Mammary epithelial cell (primary cell): Measurements from ENCODE around the gene PUS10.

Source experiments
- EZH2 ChIP-seq: IDR thresholded peaks from 2 replicates; pipeline ENCODE4 v1.6.1; 2012; ENCODE audit warnings: low read length, inconsistent platforms, borderline replicate concordance
- TF ChIP-seq, protein P1 (sequence below), 2 donors: IDR thresholded peaks in 1 of 2; conservative IDR thresholded peaks in 1 of 2; 2 replicates each; pipeline ENCODE4 v1.5.1; 2011 to 2012; ENCODE audit warnings: inconsistent platforms in 2 of 2, low read length in 2 of 2, mild to moderate bottlenecking in 2 of 2, control low read depth in 1 of 2, low read depth in 1 of 2; ENCODE audit not compliant: insufficient read depth in 1 of 2; ENCODE audit errors: extremely low read depth in 1 of 2

DNA sequence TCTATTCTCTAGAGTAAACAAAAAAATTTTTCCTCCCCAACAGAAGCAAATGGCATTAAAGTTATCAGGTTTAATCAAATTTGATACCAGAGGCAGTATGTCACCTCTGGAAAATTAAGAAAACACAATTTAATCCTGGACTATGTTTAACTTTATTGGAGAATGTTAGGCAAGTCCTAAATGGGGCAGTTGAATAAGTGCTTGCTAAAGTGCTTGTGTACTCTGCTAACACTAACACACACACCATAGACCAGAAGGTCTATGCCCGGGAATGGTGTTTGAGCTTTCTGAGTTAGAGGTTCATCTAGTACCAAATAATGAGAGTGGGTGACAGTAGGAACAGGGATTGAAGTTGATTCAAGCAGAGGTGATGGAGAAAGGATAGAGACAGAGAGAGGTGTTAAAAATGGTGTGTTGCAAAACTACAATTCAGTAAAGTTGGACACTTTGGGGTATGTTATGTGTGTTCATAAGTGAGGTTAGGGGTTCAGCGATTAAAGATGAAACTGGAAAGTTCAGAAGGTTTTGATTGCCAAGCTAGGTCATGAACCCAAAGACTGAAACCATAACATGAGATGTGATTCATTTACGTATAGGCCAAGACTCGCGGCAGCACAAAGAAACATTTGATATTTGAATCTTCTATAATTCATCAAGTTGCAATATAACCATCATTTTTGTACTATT is 41.0 kb downstream of the PUS10 start:
- TF ChIP-seq, protein P1, sequence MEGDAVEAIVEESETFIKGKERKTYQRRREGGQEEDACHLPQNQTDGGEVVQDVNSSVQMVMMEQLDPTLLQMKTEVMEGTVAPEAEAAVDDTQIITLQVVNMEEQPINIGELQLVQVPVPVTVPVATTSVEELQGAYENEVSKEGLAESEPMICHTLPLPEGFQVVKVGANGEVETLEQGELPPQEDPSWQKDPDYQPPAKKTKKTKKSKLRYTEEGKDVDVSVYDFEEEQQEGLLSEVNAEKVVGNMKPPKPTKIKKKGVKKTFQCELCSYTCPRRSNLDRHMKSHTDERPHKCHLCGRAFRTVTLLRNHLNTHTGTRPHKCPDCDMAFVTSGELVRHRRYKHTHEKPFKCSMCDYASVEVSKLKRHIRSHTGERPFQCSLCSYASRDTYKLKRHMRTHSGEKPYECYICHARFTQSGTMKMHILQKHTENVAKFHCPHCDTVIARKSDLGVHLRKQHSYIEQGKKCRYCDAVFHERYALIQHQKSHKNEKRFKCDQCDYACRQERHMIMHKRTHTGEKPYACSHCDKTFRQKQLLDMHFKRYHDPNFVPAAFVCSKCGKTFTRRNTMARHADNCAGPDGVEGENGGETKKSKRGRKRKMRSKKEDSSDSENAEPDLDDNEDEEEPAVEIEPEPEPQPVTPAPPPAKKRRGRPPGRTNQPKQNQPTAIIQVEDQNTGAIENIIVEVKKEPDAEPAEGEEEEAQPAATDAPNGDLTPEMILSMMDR (conservative IDR thresholded peaks at IDR 0.05 in 1 of 2, IDR thresholded peaks at IDR 0.05 in 1 of 2; ENCODE audit: extremely low read depth in 1 of 2, insufficient read depth in 1 of 2, low read depth in 1 of 2, low read length in 2 of 2) = no peak
- no peak for TF ChIP-seq EZH2
